GM18507 (cell line): ENCODE data around the gene NRF1.
"Not testable (repeated sequence)": the region's sequence is repeated elsewhere in the genome, so short reads cannot be mapped to it uniquely, and the experiment has no call there.

Experiments used
- DNase-seq: peaks from one replicate; pipeline ENCODE4 v3.0.0; 2011; ENCODE audit warnings: low read depth; ENCODE audit not compliant: insufficient read length; ENCODE audit errors: extremely low spot score
- FAIRE-seq: peaks from 2 replicates; lab custom pipeline; 2011; peaks lifted over from hg19 to GRCh38; lab: Jason Lieb, UNC

The NRF1 gene

DNA sequence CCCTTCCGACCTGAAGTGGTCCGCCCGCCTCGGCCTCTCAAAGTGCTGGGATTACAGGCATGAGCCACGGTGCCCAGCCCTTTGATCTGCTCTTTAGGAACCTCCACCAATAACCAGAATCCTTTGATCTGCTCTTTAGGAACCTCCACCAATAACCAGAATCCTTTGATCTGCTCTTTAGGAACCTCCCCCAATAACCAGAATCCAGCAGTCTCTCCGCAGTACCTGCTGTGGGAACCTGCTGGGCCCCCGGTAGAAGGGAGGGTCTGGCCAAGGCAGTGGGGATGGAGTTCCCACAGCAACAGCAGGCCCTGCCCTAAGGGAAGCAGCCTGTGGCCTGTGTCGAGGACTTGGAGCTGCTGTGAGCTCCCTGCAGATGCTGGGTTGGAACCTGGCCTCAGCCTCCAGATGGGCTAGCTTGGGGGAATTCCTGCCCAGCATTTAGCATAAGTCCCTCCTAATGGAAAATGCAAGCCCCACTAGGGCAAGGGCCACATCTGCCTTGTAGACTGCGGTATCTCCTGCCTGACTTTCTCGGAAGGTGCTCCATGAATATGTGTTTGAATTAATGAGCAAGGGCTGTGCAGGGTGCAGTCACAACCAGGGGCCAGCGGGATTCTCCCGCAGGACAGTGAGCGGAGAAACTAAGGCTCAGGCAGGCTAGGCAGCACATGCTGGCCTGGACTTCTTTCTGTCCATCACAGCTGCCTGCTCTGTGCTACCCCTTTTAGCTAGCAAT is 175.5 kb downstream of the NRF1 start:
- FAIRE-seq (no peak), DNase-seq (no peak)

DNA sequence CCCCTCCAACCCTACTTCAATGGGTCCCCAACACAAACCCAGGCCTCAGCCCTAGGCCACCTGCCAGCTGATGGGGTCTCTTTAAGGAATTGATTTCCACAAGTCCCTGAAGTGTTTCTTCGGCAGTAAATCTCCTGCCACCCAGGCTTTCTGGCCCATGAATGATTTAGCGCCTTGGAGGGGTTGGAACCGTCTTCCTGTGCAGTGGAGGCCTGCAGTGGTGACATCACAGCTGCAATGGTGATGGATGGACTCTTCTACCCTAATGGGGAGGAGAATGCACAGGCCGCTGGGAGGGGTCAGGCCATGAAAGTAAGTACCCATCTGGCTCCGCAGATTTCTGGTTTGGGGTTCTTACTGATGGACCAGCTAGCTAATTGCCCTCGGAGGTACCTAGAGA is 177.5 kb downstream of the NRF1 start:
- no peak for DNase-seq

GRCh38 chr7:129789652-129790051 is 178.1 kb downstream of the NRF1 start:
- no peak for DNase-seq
- FAIRE-seq: no peak

More for the DNA sequence above, 177.5 kb downstream of the NRF1 start:
- FAIRE-seq: no peak

DNA sequence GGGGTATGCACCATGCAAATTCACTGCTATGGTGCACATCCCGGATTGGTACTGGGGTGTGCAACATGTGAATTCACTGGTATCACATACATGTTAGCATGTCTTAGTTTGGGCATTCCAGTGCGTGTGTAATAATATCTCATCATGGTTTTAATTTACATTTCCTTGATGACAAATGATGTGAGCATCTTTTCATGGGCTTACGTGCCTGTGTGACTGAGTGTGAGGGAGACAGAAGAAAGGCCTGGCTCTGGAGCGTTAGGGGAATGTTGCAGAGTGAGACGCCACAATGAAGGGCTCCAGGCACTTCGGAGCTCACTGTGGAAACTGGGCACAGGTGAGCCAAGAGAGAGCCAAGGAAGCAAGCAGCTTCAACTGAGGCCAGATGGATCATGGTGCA is 178.6 kb downstream of the NRF1 start:
- no peak for DNase-seq
- FAIRE-seq: no peak

- no peak for DNase-seq
These were observed 181.2 kb downstream of the NRF1 start for GRCh38 chr7:129792721-129793120.

GRCh38 chr7:129793506-129794310 is 182.2 kb downstream of the NRF1 start:
- FAIRE-seq (no peak), DNase-seq (no peak)

More at GRCh38 chr7:129792721-129793120, 181.2 kb downstream of the NRF1 start:
- FAIRE-seq: no peak

GRCh38 chr7:129794461-129794860 is 182.9 kb downstream of the NRF1 start:
- DNase-seq, FAIRE-seq: not testable (repeated sequence)

- FAIRE-seq (no peak), DNase-seq (no peak)
These were observed 184.8 kb downstream of the NRF1 start for GRCh38 chr7:129796186-129796775.

DNA sequence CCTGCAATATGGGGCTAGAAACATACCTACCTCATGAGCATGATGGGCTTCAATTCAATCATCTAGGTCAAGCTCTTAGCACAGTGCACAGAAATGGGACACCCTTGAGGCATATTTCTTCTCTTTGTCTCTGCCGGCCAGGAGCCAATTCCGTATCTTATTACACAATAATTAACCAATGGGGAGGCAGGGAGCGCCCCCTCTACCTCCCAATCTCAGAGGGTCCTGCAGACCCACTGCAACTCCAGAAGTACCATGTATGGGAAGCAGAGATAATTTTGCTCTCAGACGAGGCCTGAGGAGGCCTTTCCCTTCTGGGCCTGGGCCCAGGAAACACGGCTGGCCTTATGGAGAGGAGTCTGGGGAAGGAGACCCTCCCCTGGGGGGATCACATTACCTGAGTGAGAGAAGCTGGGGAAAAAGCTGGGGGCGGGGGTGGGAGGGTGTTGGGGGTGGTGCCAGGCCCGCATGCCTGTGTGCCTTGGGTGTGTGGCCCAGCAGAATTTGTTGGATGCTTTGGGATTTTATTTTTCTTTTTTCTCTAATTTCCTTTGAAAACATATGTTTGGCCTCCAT is 185.8 kb downstream of the NRF1 start:
- no peak for FAIRE-seq
- no peak for DNase-seq

GRCh38 chr7:129798616-129799349 is 187.3 kb downstream of the NRF1 start:
- no peak for FAIRE-seq
- DNase-seq: no peak

- FAIRE-seq (no peak), DNase-seq (no peak)
These were observed 187.9 kb downstream of the NRF1 start for GRCh38 chr7:129799350-129799955.

- FAIRE-seq (no peak), DNase-seq (no peak)
These were observed 189.4 kb downstream of the NRF1 start for GRCh38 chr7:129800901-129801300.

DNA sequence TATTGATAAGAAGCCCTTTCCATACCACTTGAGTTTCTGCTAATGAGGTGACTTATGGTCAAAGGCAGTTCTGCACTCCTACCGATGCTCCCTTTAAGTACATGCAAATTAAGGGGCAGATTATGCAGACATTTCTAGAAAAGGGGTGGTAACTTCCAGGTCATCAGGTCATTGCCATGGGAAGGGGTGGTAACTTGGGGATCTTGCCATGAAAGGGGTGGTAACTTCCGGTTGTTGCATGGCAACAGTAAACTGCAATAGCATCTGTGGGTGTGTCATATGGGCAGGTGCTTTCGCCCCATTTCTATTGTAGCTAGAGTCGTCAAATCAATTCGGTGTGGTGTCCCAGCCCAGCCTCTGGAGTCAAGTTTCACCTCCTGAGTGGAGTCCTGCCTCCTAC is 190.4 kb downstream of the NRF1 start:
- no peak for FAIRE-seq
- no peak for DNase-seq

DNA sequence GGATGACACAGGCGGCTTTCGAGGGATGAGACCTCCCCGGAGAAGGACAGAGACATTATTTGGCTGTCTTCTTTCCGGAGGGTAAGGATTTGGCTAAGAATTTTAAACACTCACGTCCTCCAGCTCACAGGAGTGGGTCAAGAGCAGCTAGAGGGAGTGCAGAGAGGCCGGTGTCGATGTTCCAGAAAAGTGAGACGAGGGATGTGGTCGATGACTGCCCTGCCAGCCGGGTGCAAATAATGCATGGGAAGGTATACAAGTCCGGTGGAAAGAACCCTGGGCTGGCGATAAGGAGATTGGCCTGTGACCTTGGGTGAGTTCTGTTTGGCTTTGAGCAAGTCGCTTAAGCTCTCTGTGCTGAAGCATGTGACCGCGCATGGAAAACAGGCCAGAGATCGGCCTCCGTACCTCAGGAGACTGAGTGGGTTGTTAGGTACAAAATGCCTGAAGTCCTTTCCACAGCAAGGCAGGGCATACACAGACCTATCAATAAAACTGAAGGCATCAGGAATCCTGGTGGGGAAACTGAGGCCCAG is 192.1 kb downstream of the NRF1 start:
- FAIRE-seq: no peak
- no peak for DNase-seq

DNA sequence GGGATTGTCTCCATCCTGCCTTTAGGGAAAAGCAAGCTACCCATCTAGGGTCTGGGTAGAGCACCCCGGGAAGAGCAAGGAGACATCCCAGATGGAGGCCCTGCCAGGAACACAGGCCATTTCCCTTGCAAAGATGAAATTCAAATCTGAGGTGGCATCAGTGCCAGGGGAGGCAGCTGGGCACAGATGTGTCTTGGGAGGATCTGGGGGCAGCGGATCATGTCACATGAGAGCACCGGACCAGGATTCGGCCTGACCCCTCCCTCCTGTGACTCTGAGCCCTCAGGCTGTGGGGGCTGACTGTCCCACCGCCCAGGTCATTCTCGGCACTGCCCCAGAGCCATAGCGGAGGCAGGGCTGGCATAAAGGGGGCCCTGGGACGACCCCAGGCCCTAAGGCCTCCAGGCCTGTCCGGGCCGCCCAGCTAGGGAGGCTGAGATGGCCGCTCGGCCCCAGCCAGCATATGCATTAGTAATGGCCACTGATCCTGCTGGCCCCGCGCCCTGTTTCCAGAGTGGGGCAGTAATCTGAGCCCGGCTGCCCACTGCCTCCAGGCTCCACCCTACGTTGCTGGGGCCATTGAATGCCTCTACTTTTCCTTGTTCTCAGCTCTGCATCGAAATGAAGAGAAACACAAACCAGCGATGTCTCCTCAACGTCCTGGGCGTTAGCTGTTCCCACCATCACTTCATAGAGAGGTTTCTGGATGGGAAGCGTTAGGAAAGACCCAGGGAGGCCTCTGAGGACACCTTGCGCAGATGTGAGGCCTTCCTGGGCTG is 192.8 kb downstream of the NRF1 start:
- FAIRE-seq (no peak), DNase-seq (no peak)

DNA sequence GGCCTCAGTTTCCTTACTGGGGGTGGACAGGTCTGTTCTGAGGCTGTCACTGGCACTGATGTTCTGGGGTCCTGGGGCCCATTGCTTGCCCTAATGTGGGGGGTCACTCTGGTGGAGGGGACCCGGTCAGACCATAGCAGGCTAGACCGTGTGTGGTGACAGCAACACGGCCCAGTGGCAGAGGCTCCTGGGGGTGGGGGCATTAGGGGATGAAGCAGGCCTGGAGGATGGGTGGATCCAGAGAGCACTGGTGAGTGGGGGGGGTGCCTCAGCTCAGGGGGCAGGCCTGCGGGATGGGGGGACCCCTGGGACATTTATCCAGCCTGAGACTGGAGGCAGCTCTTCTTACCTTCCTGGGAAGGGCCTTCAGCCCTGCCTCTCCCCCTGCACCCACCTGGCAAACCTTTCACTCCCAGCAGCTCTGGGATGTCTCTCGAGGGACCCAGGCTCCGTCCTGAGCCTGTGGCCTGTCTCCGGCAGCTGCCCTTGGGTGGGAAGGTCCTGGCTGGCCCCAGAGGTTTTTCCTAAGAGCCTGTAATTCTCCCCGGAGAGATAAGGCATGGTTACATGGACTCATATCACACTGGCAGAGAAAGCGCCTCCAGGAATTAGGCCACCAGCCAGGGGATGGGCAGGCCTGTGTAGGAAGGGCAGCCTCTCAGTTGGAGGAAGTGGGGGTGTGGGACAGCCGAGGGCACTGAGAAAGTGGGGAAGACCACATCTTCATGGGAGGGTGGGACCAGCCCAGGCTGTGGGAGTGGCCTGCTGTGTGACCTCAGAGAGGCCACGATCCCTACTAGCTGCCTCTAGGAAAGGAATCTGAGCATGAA is 193.6 kb downstream of the NRF1 start:
- DNase-seq (no peak), FAIRE-seq (no peak)
